ENCODE results near the gene TRIM6. TPM values are rescaled to one million over a fixed set of nuclear protein-coding genes. Genes with fewer than 3 reads are reported as not detected.

Gene TRIM6
- polyA plus RNA-seq, 2 of the 4 experiments (the other 2 are of a cell fraction), result 22.6 to 52.8 TPM

- no peak; a peak in 1 of 6 replicates for ATAC-seq
- Histone ChIP-seq H3K4me2 (no peak overlapping the region), H3K4me3 (no peak overlapping the region), H3K27ac (no peak overlapping the region), H3K4me1 (no peaks in the 10 kb centered on the region), H3K9me3 (no peaks in the 10 kb centered on the region)
- no peak for DNase-seq (ENCODE audit: low read depth in 1 of 2, low spot score in 1 of 2)
- POLR2A ChIA-PET, result no interaction called here
- WGBS (ENCODE audit: missing lambda C conversion rate), result 31% methylated on average over 3 of the region's 3 CpGs
- no peak for TF ChIP-seq E2F6 (IDR thresholded peaks at IDR 0.05; ENCODE audit: borderline replicate concordance, low read depth)
- TF ChIP-seq RCOR1 (IDR thresholded peaks at IDR 0.05; ENCODE audit: low read depth, low read length), result no peak
- TF ChIP-seq NPAS2 (CRISPR knock-in tag; IDR thresholded peaks at IDR 0.05; ENCODE audit: borderline replicate concordance), result no peak
- TF ChIP-seq ESRRA (IDR thresholded peaks at IDR 0.05; ENCODE audit: borderline replicate concordance, low read length), result no peak
- CTCF ChIA-PET, result interaction anchor here (1.2 kb wide), 1 partner anchor 44 kb away, joined by 3 read pairs; no protein-coding TSS in a partner anchor
- no peak for FAIRE-seq
Measured at GRCh38 chr11:5556596-5557188, 39.7 kb upstream of the TRIM6 start.

- WGBS (ENCODE audit: missing lambda C conversion rate), result 73% methylated on average over 3 of the region's 3 CpGs
- H3K4me2 ChIP-seq, result no peak overlapping the region
- no peaks in the 10 kb centered on the region for H3K4me1 ChIP-seq
- CTCF ChIA-PET, result interaction anchor here (1.2 kb wide), 1 partner anchor 42 kb away, joined by 3 read pairs; no protein-coding TSS in a partner anchor
- FAIRE-seq (no peak), ATAC-seq (no peak), DNase-seq (ENCODE audit: low read depth in 1 of 2, low spot score in 1 of 2) (no peak)
- H3K4me3 ChIP-seq, result no peak overlapping the region
- H3K27ac ChIP-seq, result no peak overlapping the region
- POLR2A ChIA-PET, result no interaction called here
- TF ChIP-seq CHD4 (IDR thresholded peaks at IDR 0.05; ENCODE audit: borderline replicate concordance), result no peak
- TF ChIP-seq, protein P1, sequence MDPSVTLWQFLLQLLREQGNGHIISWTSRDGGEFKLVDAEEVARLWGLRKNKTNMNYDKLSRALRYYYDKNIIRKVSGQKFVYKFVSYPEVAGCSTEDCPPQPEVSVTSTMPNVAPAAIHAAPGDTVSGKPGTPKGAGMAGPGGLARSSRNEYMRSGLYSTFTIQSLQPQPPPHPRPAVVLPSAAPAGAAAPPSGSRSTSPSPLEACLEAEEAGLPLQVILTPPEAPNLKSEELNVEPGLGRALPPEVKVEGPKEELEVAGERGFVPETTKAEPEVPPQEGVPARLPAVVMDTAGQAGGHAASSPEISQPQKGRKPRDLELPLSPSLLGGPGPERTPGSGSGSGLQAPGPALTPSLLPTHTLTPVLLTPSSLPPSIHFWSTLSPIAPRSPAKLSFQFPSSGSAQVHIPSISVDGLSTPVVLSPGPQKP (IDR thresholded peaks at IDR 0.05; ENCODE audit: low read depth, low read length), result no peak
- H3K9me3 ChIP-seq, result no peaks in the 10 kb centered on the region
Measured at GRCh38 chr11:5557751-5558150, 38.7 kb upstream of the TRIM6 start.

DNA sequence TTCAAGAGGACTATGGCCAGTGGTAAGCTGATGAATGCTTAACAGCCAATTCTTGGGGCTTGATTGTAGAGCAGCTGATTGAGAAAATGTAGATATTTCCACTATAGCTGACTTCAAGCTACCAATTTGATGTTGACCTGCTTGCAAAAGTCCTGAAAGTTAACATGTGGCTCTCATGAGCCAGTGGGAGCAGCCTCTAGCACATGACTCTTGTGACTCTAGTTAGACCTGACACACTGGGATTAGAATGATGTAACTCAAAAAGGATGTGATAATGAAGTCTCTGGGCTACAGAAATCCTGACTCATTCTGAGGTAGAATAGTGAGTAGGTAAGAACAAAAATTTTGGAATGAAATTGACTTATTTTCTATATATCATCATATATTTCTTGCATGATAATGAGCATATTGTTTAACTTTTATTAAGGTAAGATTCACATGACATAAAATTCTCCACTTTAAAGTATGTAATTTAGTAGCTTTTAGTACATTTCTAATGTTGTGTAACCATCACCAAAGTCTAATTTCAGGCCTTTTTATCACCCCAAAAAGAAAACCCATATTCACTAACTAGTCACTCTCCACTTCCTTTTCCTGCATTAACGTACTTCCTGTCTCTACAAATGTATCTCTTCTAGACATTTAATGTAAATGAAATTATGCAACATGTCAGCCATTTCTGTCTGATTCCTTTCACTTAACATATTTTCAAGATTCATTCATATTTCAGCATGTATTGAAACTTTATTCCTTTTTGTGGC, 32.0 kb upstream of the TRIM6 start:
- Histone ChIP-seq H3K4me2 (no peak overlapping the region), H3K4me1 (no peaks in the 10 kb centered on the region), H3K9me3 (no peaks in the 10 kb centered on the region), H3K4me3 (no peak overlapping the region), H3K27ac (no peak overlapping the region)
- no peak for FAIRE-seq
- ChIA-PET CTCF (no interaction called here), POLR2A (no interaction called here)
- no peak for ATAC-seq
- DNase-seq (ENCODE audit: low read depth in 1 of 2, low spot score in 1 of 2), result no peak
- 49% methylated on average over 1 of the region's 1 CpG for WGBS (ENCODE audit: missing lambda C conversion rate)
- TF ChIP-seq FOSL2 (IDR thresholded peaks at IDR 0.05), result no peak
- TF ChIP-seq FOSL2 (CRISPR knock-in tag; IDR thresholded peaks at IDR 0.05), result no peak
- TF ChIP-seq, protein P2, sequence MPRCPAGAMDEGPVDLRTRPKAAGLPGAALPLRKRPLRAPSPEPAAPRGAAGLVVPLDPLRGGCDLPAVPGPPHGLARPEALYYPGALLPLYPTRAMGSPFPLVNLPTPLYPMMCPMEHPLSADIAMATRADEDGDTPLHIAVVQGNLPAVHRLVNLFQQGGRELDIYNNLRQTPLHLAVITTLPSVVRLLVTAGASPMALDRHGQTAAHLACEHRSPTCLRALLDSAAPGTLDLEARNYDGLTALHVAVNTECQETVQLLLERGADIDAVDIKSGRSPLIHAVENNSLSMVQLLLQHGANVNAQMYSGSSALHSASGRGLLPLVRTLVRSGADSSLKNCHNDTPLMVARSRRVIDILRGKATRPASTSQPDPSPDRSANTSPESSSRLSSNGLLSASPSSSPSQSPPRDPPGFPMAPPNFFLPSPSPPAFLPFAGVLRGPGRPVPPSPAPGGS (IDR thresholded peaks at IDR 0.05), result no peak
- no peak for TF ChIP-seq EHF (CRISPR knock-in tag; IDR thresholded peaks at IDR 0.05)
- no peak for TF ChIP-seq FOXS1 (CRISPR knock-in tag; IDR thresholded peaks at IDR 0.05)
- TF ChIP-seq HOXB13 (CRISPR knock-in tag; IDR thresholded peaks at IDR 0.05; ENCODE audit: low read depth), result no peak
- TF ChIP-seq, protein P3, sequence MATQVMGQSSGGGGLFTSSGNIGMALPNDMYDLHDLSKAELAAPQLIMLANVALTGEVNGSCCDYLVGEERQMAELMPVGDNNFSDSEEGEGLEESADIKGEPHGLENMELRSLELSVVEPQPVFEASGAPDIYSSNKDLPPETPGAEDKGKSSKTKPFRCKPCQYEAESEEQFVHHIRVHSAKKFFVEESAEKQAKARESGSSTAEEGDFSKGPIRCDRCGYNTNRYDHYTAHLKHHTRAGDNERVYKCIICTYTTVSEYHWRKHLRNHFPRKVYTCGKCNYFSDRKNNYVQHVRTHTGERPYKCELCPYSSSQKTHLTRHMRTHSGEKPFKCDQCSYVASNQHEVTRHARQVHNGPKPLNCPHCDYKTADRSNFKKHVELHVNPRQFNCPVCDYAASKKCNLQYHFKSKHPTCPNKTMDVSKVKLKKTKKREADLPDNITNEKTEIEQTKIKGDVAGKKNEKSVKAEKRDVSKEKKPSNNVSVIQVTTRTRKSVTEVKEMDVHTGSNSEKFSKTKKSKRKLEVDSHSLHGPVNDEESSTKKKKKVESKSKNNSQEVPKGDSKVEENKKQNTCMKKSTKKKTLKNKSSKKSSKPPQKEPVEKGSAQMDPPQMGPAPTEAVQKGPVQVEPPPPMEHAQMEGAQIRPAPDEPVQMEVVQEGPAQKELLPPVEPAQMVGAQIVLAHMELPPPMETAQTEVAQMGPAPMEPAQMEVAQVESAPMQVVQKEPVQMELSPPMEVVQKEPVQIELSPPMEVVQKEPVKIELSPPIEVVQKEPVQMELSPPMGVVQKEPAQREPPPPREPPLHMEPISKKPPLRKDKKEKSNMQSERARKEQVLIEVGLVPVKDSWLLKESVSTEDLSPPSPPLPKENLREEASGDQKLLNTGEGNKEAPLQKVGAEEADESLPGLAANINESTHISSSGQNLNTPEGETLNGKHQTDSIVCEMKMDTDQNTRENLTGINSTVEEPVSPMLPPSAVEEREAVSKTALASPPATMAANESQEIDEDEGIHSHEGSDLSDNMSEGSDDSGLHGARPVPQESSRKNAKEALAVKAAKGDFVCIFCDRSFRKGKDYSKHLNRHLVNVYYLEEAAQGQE (IDR thresholded peaks at IDR 0.05), result no peak
- no peak for TF ChIP-seq CHD2 (IDR thresholded peaks at IDR 0.05; ENCODE audit: low read length, partially characterized antibody)
- no peak for TF ChIP-seq POLR2A (IDR thresholded peaks at IDR 0.05; ENCODE audit: low read length)
- no peak for TF ChIP-seq ZSCAN20 (CRISPR knock-in tag; IDR thresholded peaks at IDR 0.05)
- no peak for TF ChIP-seq RNF2 (IDR thresholded peaks at IDR 0.05; ENCODE audit: borderline replicate concordance, low read depth)
- TF ChIP-seq, protein P4, sequence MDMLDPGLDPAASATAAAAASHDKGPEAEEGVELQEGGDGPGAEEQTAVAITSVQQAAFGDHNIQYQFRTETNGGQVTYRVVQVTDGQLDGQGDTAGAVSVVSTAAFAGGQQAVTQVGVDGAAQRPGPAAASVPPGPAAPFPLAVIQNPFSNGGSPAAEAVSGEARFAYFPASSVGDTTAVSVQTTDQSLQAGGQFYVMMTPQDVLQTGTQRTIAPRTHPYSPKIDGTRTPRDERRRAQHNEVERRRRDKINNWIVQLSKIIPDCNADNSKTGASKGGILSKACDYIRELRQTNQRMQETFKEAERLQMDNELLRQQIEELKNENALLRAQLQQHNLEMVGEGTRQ (IDR thresholded peaks at IDR 0.05), result no peak
- no peak for TF ChIP-seq HOXB5 (CRISPR knock-in tag; IDR thresholded peaks at IDR 0.05)
